GM12878 (cell line): ENCODE results near the gene TBXAS1. TPM values are rescaled to one million over a fixed set of nuclear protein-coding genes. Genes with fewer than 3 reads are reported as not detected.

ENCODE experiments used
- ATAC-seq: fragments of 200-7000 bp; cut with Tn5 transposase; 3 replicates; pipeline ENCODE4 v1.9.1; 2020; ENCODE audit warnings: mild to moderate bottlenecking, moderate library complexity
- BruUV-seq: library from RNA; stranded (reverse); fragments of 400-500 nt; replicated peaks from 2 replicates; lab custom pipeline; 2021; lab: Mats Ljungman, UMichigan
- CTCF ChIA-PET: fragments of 300-600 bp; sonication (Branson Sonifier 250); formaldehyde crosslinking; extraction: SDS; loops from one replicate; lab custom pipeline; 2021; ENCODE audit warnings: inconsistent platforms; lab: Yijun Ruan, JAX
- POLR2A ChIA-PET: fragments of 350-600 bp; formaldehyde crosslinking; extraction: SDS; loops from one replicate; lab custom pipeline; 2021; ENCODE audit warnings: inconsistent platforms; lab: Charles Lee
- RAD21 ChIA-PET: fragments of 300-600 bp; sonication (Branson Sonifier 250); formaldehyde crosslinking; loops from one replicate; lab custom pipeline; 2023; ENCODE audit warnings: antibody characterized with exemption; ENCODE audit not compliant: unreplicated experiment; lab: Charles Lee
- SMC1A ChIA-PET: fragments of 300-600 bp; sonication (Branson Sonifier 250); formaldehyde crosslinking; loops from one replicate; lab custom pipeline; 2023; ENCODE audit not compliant: unreplicated experiment, uncharacterized antibody; lab: Charles Lee
- DNase-seq: peaks from one replicate; pipeline ENCODE4 v3.0.0-alpha.2; 2011; ENCODE audit warnings: low read depth, low spot score
- FAIRE-seq: peaks from 3 replicates; lab custom pipeline; 2011; peaks lifted over from hg19 to GRCh38; lab: Jason Lieb, UNC
- H2AFZ ChIP-seq: 2 replicates; pipeline ENCODE4 v1.6.0; 2011; ENCODE audit warnings: low read depth, low read length, control low read depth; ENCODE audit not compliant: control insufficient read depth
- H3K27ac ChIP-seq: 2 replicates; pipeline ENCODE4 v1.5.1; 2011; ENCODE audit warnings: control low read depth; ENCODE audit not compliant: control insufficient read depth, insufficient read depth
- H3K27me3 ChIP-seq, 2 experiments: replicated peaks in 1 of 2; 2 replicates each; pipeline versions ENCODE4 v1.6.0 to v1.6.1; 2011; ENCODE audit warnings: low read length in 1 of 2; ENCODE audit not compliant: control insufficient read depth in 2 of 2, insufficient read depth in 2 of 2
- H3K36me3 ChIP-seq, 2 experiments: 2 replicates each; pipeline ENCODE4 v1.5.1; 2011; ENCODE audit warnings: low read length in 1 of 2; ENCODE audit not compliant: control insufficient read depth in 2 of 2, insufficient read depth in 2 of 2
- H3K4me1 ChIP-seq: 2 replicates; pipeline ENCODE4 v1.6.1; 2011; ENCODE audit warnings: mild to moderate bottlenecking, low read length, moderate library complexity, mixed read lengths; ENCODE audit not compliant: control insufficient read depth, insufficient read depth
- H3K4me2 ChIP-seq: 2 replicates; pipeline ENCODE4 v1.6.0; 2011; ENCODE audit warnings: control low read depth; ENCODE audit not compliant: control insufficient read depth, insufficient read depth
- H3K4me3 ChIP-seq: fragments of 200-600 bp; sonication (generic); 2 replicates; pipeline ENCODE4 v1.5.1; 2016
- H3K79me2 ChIP-seq: 2 replicates; pipeline ENCODE4 v1.6.0; 2011; ENCODE audit warnings: low read length; ENCODE audit not compliant: control insufficient read depth, insufficient read depth
- H3K9ac ChIP-seq: 2 replicates; pipeline ENCODE4 v1.8.0; 2011; ENCODE audit warnings: low read length, control low read depth, mixed read lengths; ENCODE audit not compliant: control insufficient read depth, insufficient read depth
- H3K9me3 ChIP-seq: replicated peaks from 3 replicates; pipeline ENCODE4 v1.5.1; 2011; ENCODE audit warnings: mild to moderate bottlenecking, low read length; ENCODE audit not compliant: control insufficient read depth, insufficient read depth
- H4K20me1 ChIP-seq: 2 replicates; pipeline ENCODE4 v1.6.0; 2011; ENCODE audit not compliant: control insufficient read depth, insufficient read depth
- CEBPB ChIP-seq, 2 experiments: fragments of 150-350 bp in 1 of 2; IDR thresholded peaks; 2 replicates each; pipeline ENCODE4 v1.6.1; 2012 to 2014; ENCODE audit warnings: low read depth in 2 of 2, low read length in 2 of 2, borderline replicate concordance in 1 of 2, inconsistent platforms in 1 of 2
- MEF2A ChIP-seq: IDR thresholded peaks from 2 replicates; pipeline ENCODE4 v1.6.1; 2011; ENCODE audit warnings: low read depth, mild to moderate bottlenecking, low read length, moderate library complexity; ENCODE audit not compliant: insufficient read depth
- MYC ChIP-seq: IDR thresholded peaks from 2 replicates; pipeline ENCODE4 v1.6.1; 2011; ENCODE audit warnings: mild to moderate bottlenecking, low read length, moderate library complexity, inconsistent platforms; ENCODE audit not compliant: insufficient read depth, insufficient replicate concordance, insufficient read length, severe bottlenecking
- WGBS: methylation state at CpG from one replicate; pipeline ENCODE4 v1.1.6; 2016; ENCODE audit warnings: low lambda C conversion rate; ENCODE audit not compliant: insufficient replicate concordance, insufficient coverage; ENCODE audit errors: missing lambda C conversion rate; 5-methylcytosine and 5-hydroxymethylcytosine counted together
- in situ Hi-C: fragments of 300-500 bp; cut with MboI; formaldehyde crosslinking; loops from 9 replicates; pipeline ENCODE4 v1.14.3; 2018; ENCODE audit warnings: mixed read lengths
- intact Hi-C: fragments of 100-400 bp; cut with micrococcal nuclease; formaldehyde crosslinking; loops from one replicate; pipeline ENCODE4 v1.14.2; 2022; ENCODE audit not compliant: unreplicated experiment
- polyA plus RNA-seq, 11 experiments: library from polyadenylated mRNA; depleted of rRNA in 4 of 11; unstranded in 6 of 11; stranded (reverse) in 5 of 11; fragments of >200 nt; fragmentation: Nextera tagmentation in 4 of 11; fragmentation: Illumina TruSeq in 1 of 11; extraction: Ambion mirVana in 4 of 11; extraction: Trizol in 1 of 11; gene quantifications; 1 replicate in 1 of 11; 2 replicates in 10 of 11; pipeline versions ENCODE4 v1.2.1 to v1.2.3, GENCODE V29; 2011 to 2016; ENCODE audit warnings: inconsistent platforms in 2 of 11, missing spikeins in 2 of 11, low read depth in 1 of 11
- total RNA-seq, 4 experiments: library from RNA; depleted of rRNA in 3 of 4; stranded (reverse); fragments of >200 nt in 3 of 4; fragmentation: Illumina TruSeq in 1 of 4; extraction: Trizol in 1 of 4; gene quantifications; 2 replicates each; pipeline versions ENCODE4 v1.2.1 to v1.2.3, GENCODE V29; 2013 to 2021
- TF ChIP-seq, protein P1 (sequence below): IDR thresholded peaks from 2 replicates; pipeline ENCODE4 v1.6.1; 2012; ENCODE audit warnings: mild to moderate bottlenecking, low read depth, low read length
- TF ChIP-seq, protein P2 (sequence below): IDR thresholded peaks from 2 replicates; pipeline ENCODE4 v1.6.1; 2011; ENCODE audit warnings: borderline replicate concordance, low read depth, mild to moderate bottlenecking, moderate library complexity, mixed read lengths, low read length; ENCODE audit not compliant: insufficient read depth; ENCODE audit errors: extremely low read length

TBXAS1 gene
- total and polyA plus RNA-seq, 10 of the 15 experiments (the other 5 are each of a cell fraction or from before 2014, with no cell fraction given): 1.5 to 32.7 (median 16.3) TPM

DNA sequence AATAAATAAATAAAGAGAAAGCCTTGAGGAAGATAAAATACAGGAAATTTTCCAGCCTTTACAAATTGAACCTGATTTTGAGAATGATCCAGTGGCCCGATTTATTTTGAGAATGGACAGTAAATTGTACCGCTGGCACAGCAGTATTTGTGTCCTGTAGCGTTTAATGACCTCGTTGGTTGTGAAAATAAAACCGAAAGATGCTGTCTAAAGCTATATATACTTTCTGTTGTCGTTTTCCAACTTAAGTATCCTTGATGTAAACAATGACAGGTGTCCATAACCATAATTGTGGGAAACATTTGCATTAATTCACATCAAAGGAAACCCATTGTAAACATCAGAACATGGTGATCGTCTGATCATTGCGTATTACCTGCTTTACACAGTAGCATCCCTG lies 38.8 kb downstream of the TBXAS1 start:
- Histone ChIP-seq H3K27me3 (no peaks in the 10 kb centered on the region), H2AFZ (no peak overlapping the region), H3K4me3 (no peak overlapping the region), H4K20me1 (no peaks in the 10 kb centered on the region), H3K27ac (no peak overlapping the region), H3K4me2 (no peak overlapping the region), H3K4me1 (no peaks in the 10 kb centered on the region), H3K9ac (no peak overlapping the region), H3K79me2 (no peaks in the 10 kb centered on the region), H3K36me3 (no peaks in the 10 kb centered on the region), H3K9me3 (no peaks in the 10 kb centered on the region; the same call in 2 of the 3 replicates)
- CTCF ChIA-PET: interaction anchor here (0.6 to 0.7 kb wide), 2 partner anchors 10 to 247 kb away, joined by 3 to 4 read pairs; no protein-coding TSS in a partner anchor
- ATAC-seq (no peak), DNase-seq (no peak), FAIRE-seq (no peak)
- SMC1A ChIA-PET: no interaction called here
- intact Hi-C loops (no loop called here), in situ Hi-C loops (no loop called here)
- no TSS peak for BruUV-seq
- 96% methylated on average over 8 of the region's 8 CpGs for WGBS
- POLR2A ChIA-PET: no interaction called here
- RAD21 ChIA-PET: no interaction called here
- TF ChIP-seq, protein P1, sequence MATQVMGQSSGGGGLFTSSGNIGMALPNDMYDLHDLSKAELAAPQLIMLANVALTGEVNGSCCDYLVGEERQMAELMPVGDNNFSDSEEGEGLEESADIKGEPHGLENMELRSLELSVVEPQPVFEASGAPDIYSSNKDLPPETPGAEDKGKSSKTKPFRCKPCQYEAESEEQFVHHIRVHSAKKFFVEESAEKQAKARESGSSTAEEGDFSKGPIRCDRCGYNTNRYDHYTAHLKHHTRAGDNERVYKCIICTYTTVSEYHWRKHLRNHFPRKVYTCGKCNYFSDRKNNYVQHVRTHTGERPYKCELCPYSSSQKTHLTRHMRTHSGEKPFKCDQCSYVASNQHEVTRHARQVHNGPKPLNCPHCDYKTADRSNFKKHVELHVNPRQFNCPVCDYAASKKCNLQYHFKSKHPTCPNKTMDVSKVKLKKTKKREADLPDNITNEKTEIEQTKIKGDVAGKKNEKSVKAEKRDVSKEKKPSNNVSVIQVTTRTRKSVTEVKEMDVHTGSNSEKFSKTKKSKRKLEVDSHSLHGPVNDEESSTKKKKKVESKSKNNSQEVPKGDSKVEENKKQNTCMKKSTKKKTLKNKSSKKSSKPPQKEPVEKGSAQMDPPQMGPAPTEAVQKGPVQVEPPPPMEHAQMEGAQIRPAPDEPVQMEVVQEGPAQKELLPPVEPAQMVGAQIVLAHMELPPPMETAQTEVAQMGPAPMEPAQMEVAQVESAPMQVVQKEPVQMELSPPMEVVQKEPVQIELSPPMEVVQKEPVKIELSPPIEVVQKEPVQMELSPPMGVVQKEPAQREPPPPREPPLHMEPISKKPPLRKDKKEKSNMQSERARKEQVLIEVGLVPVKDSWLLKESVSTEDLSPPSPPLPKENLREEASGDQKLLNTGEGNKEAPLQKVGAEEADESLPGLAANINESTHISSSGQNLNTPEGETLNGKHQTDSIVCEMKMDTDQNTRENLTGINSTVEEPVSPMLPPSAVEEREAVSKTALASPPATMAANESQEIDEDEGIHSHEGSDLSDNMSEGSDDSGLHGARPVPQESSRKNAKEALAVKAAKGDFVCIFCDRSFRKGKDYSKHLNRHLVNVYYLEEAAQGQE: no peak
- TF ChIP-seq, protein P2, sequence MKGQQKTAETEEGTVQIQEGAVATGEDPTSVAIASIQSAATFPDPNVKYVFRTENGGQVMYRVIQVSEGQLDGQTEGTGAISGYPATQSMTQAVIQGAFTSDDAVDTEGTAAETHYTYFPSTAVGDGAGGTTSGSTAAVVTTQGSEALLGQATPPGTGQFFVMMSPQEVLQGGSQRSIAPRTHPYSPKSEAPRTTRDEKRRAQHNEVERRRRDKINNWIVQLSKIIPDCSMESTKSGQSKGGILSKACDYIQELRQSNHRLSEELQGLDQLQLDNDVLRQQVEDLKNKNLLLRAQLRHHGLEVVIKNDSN: no peak
- TF ChIP-seq MEF2A (no peak), MYC (no peak), CEBPB (IDR thresholded peaks at IDR 0.05; ENCODE audit: borderline replicate concordance in 1 of 2, low read depth in 2 of 2, low read length in 2 of 2) (no peak)
